Measurements from ENCODE around the gene LIPN. TPM values are rescaled to one million over a fixed set of nuclear protein-coding genes. Genes with fewer than 3 reads are reported as not detected.

LIPN gene
- total RNA-seq, 2 experiments from 2014 or later, result not detected

- no TSS peak for BruUV-seq (replicated peaks)
- Histone ChIP-seq H3K4me3 (ENCODE audit: low read depth, low read length, poor library complexity, severe bottlenecking) (no peak overlapping the region), H2AFZ (ENCODE audit: low read length) (no peak overlapping the region), H4K20me1 (ENCODE audit: insufficient read depth, low read length) (no peaks in the 10 kb centered on the region), H3K36me3 (ENCODE audit: insufficient read depth, low read length) (no peaks in the 10 kb centered on the region), H3K9me2 (ENCODE audit: insufficient read depth, low read length) (no peaks in the 10 kb centered on the region), H3K9me3 (ENCODE audit: low read length) (no peaks in the 10 kb centered on the region), H3K27ac (ENCODE audit: low read depth, low read length, poor library complexity, severe bottlenecking) (no peak overlapping the region), H3K4me2 (ENCODE audit: low read length) (no peak overlapping the region), H3K79me2 (ENCODE audit: insufficient read depth, low read depth, low read length) (no peaks in the 10 kb centered on the region), H3K4me1 (ENCODE audit: insufficient read depth, low read length, poor library complexity, severe bottlenecking) (no peaks in the 10 kb centered on the region)
- ChIA-PET POLR2A (interaction anchor here (1.0 to 1.4 kb wide), 2 partner anchors 7 to 14 kb away, joined by 3 to 5 read pairs; no protein-coding TSS in a partner anchor), CTCF (ENCODE audit: unreplicated experiment) (no interaction called here)
- TF ChIP-seq EZH2phosphoT487 (IDR thresholded peaks at IDR 0.05; ENCODE audit: borderline replicate concordance, low read depth, low read length), result no peak
- TF ChIP-seq, protein P1, sequence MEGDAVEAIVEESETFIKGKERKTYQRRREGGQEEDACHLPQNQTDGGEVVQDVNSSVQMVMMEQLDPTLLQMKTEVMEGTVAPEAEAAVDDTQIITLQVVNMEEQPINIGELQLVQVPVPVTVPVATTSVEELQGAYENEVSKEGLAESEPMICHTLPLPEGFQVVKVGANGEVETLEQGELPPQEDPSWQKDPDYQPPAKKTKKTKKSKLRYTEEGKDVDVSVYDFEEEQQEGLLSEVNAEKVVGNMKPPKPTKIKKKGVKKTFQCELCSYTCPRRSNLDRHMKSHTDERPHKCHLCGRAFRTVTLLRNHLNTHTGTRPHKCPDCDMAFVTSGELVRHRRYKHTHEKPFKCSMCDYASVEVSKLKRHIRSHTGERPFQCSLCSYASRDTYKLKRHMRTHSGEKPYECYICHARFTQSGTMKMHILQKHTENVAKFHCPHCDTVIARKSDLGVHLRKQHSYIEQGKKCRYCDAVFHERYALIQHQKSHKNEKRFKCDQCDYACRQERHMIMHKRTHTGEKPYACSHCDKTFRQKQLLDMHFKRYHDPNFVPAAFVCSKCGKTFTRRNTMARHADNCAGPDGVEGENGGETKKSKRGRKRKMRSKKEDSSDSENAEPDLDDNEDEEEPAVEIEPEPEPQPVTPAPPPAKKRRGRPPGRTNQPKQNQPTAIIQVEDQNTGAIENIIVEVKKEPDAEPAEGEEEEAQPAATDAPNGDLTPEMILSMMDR (conservative IDR thresholded peaks at IDR 0.05; ENCODE audit: low read length), result no peak
- intact Hi-C loops (cut with micrococcal nuclease; ENCODE audit: unreplicated experiment), result no loop called here
- no peak for DNase-seq (ENCODE audit: low spot score)
Observed at GRCh38 chr10:88725798-88726197, 34.0 kb upstream of the LIPN start.

GRCh38 chr10:88728107-88728763, 31.6 kb upstream of the LIPN start:
- Histone ChIP-seq H3K4me1 (ENCODE audit: insufficient read depth, low read length, poor library complexity, severe bottlenecking) (peaks cover 3% of the 10 kb centered on the region), H3K4me3 (ENCODE audit: low read depth, low read length, poor library complexity, severe bottlenecking) (no peak overlapping the region), H3K27ac (ENCODE audit: low read depth, low read length, poor library complexity, severe bottlenecking) (no peak overlapping the region), H4K20me1 (ENCODE audit: insufficient read depth, low read length) (no peaks in the 10 kb centered on the region), H3K9me3 (ENCODE audit: low read length) (no peaks in the 10 kb centered on the region), H3K36me3 (ENCODE audit: insufficient read depth, low read length) (no peaks in the 10 kb centered on the region), H2AFZ (ENCODE audit: low read length) (no peak overlapping the region), H3K79me2 (ENCODE audit: insufficient read depth, low read depth, low read length) (no peaks in the 10 kb centered on the region), H3K4me2 (ENCODE audit: low read length) (no peak overlapping the region), H3K9me2 (ENCODE audit: insufficient read depth, low read length) (no peaks in the 10 kb centered on the region)
- peak; percentile 15 for DNase-seq (ENCODE audit: low spot score)
- POLR2A ChIA-PET, result interaction anchor here (0.6 to 1.2 kb wide), 2 partner anchors 9 to 41 kb away, joined by 3 read pairs; no protein-coding TSS in a partner anchor
- CTCF ChIA-PET (ENCODE audit: unreplicated experiment), result interaction anchor here (0.6 kb wide), 1 partner anchor 204 kb away, joined by 3 read pairs; no protein-coding TSS in a partner anchor
- TF ChIP-seq, protein P1 (conservative IDR thresholded peaks at IDR 0.05; ENCODE audit: low read length), result peak; percentile 63
- TF ChIP-seq EZH2phosphoT487 (IDR thresholded peaks at IDR 0.05; ENCODE audit: borderline replicate concordance, low read depth, low read length), result no peak
- intact Hi-C loops (cut with micrococcal nuclease; ENCODE audit: unreplicated experiment), result no loop called here
- BruUV-seq (replicated peaks), result no TSS peak

DNA sequence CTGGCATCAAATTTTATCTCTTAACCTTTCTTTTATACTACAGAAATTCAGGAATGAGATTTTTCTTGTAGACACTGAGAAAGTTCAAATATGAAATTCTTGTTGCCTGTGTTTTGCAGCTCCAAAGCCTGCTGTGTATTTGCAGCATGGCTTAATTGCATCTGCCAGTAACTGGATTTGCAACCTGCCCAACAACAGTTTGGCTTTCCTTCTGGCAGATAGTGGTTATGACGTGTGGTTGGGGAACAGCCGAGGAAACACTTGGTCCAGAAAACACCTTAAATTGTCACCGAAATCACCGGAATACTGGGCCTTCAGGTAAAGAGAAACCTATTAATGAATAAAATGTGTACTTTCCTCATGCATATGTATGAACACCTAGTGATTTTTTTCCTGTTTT, 29.0 kb upstream of the LIPN start:
- TF ChIP-seq EZH2phosphoT487 (IDR thresholded peaks at IDR 0.05; ENCODE audit: borderline replicate concordance, low read depth, low read length), result no peak
- TF ChIP-seq, protein P1 (conservative IDR thresholded peaks at IDR 0.05; ENCODE audit: low read length), result no peak
- ChIA-PET CTCF (ENCODE audit: unreplicated experiment) (no interaction called here), POLR2A (no interaction called here)
- Histone ChIP-seq H4K20me1 (ENCODE audit: insufficient read depth, low read length) (no peaks in the 10 kb centered on the region), H3K9me3 (ENCODE audit: low read length) (no peaks in the 10 kb centered on the region), H3K27ac (ENCODE audit: low read depth, low read length, poor library complexity, severe bottlenecking) (no peak overlapping the region), H3K4me1 (ENCODE audit: insufficient read depth, low read length, poor library complexity, severe bottlenecking) (peaks cover 6% of the 10 kb centered on the region), H3K4me3 (ENCODE audit: low read depth, low read length, poor library complexity, severe bottlenecking) (no peak overlapping the region), H3K36me3 (ENCODE audit: insufficient read depth, low read length) (no peaks in the 10 kb centered on the region), H3K9me2 (ENCODE audit: insufficient read depth, low read length) (no peaks in the 10 kb centered on the region), H3K4me2 (ENCODE audit: low read length) (no peak overlapping the region), H3K79me2 (ENCODE audit: insufficient read depth, low read depth, low read length) (no peaks in the 10 kb centered on the region), H2AFZ (ENCODE audit: low read length) (no peak overlapping the region)
- no TSS peak for BruUV-seq (replicated peaks)
- DNase-seq (ENCODE audit: low spot score), result no peak
- intact Hi-C loops (cut with micrococcal nuclease; ENCODE audit: unreplicated experiment), result no loop called here
